ENCODE measurements around the gene LRRC58. TPM values are rescaled to one million over a fixed set of nuclear protein-coding genes. Genes with fewer than 3 reads are reported as not detected.
"Not testable (repeated sequence)": the region's sequence is repeated elsewhere in the genome, so short reads cannot be mapped to it uniquely, and the experiment has no call there.

The LRRC58 gene
- total RNA-seq, result 8.1 TPM
- long read RNA-seq, full-length matches to known transcripts, result 8 of 11 reads
- long read RNA-seq, partial matches to known transcripts, result 0 of 11 reads
- long read RNA-seq, other reads (novel, unspliced or antisense), result 3 of 11 reads

- DNase-seq (ENCODE audit: low spot score), result peak; percentile 93
- intact Hi-C loops (cut with DNase I), result loop anchor here (2.0 to 5.0 kb wide), 4 partner anchors 68 to 257 kb away; partner anchors contain the start of gene GSK3B
These were observed at the start of gene LRRC58 for GRCh38 chr3:120348991-120349854. Gene LRRC58, minus strand, starts transcription at chr3:120349354. Its CDS starts 111 bp downstream, at chr3:120349243.

- no peak for DNase-seq (ENCODE audit: low spot score)
- intact Hi-C loops (cut with DNase I), result no loop called here
These were observed 47.3 kb upstream of the LRRC58 start for GRCh38 chr3:120396469-120396868.

GRCh38 chr3:120394347-120394746 is 45.2 kb upstream of the LRRC58 start:
- intact Hi-C loops (cut with DNase I), result no loop called here
- DNase-seq (ENCODE audit: low spot score), result no peak

GRCh38 chr3:120393761-120394160 is 44.6 kb upstream of the LRRC58 start:
- no peak for DNase-seq (ENCODE audit: low spot score)
- intact Hi-C loops (cut with DNase I), result no loop called here

GRCh38 chr3:120393243-120393642 is 44.1 kb upstream of the LRRC58 start:
- intact Hi-C loops (cut with DNase I), result no loop called here
- DNase-seq (ENCODE audit: low spot score), result no peak

GRCh38 chr3:120382941-120383447 is 33.8 kb upstream of the LRRC58 start:
- intact Hi-C loops (cut with DNase I), result no loop called here
- DNase-seq (ENCODE audit: low spot score), result no peak

GRCh38 chr3:120381503-120381902 is 32.3 kb upstream of the LRRC58 start:
- no peak for DNase-seq (ENCODE audit: low spot score)
- intact Hi-C loops (cut with DNase I), result no loop called here

GRCh38 chr3:120377948-120378347 is 28.8 kb upstream of the LRRC58 start:
- intact Hi-C loops (cut with DNase I); DNase-seq (ENCODE audit: low spot score): not testable (repeated sequence)

- intact Hi-C loops (cut with DNase I), result no loop called here
These were observed 21.3 kb upstream of the LRRC58 start for GRCh38 chr3:120370463-120370862.

GRCh38 chr3:120369037-120369467 is 19.9 kb upstream of the LRRC58 start:
- intact Hi-C loops (cut with DNase I), result no loop called here

More at GRCh38 chr3:120370463-120370862, 21.3 kb upstream of the LRRC58 start:
- DNase-seq (ENCODE audit: low spot score), result no peak

GRCh38 chr3:120368172-120368571 is 19.0 kb upstream of the LRRC58 start:
- intact Hi-C loops (cut with DNase I), result no loop called here
- DNase-seq (ENCODE audit: low spot score), result no peak

More at GRCh38 chr3:120369037-120369467, 19.9 kb upstream of the LRRC58 start:
- no peak for DNase-seq (ENCODE audit: low spot score)

- intact Hi-C loops (cut with DNase I), result no loop called here
These were observed 15.7 kb upstream of the LRRC58 start for GRCh38 chr3:120364821-120365220.

GRCh38 chr3:120364101-120364500 is 14.9 kb upstream of the LRRC58 start:
- intact Hi-C loops (cut with DNase I), result no loop called here
- no peak for DNase-seq (ENCODE audit: low spot score)

More at GRCh38 chr3:120364821-120365220, 15.7 kb upstream of the LRRC58 start:
- DNase-seq (ENCODE audit: low spot score), result no peak

GRCh38 chr3:120357807-120358206 is 8.7 kb upstream of the LRRC58 start:
- intact Hi-C loops (cut with DNase I), result no loop called here
- DNase-seq (ENCODE audit: low spot score), result no peak

GRCh38 chr3:120355486-120355885 is 6.3 kb upstream of the LRRC58 start:
- intact Hi-C loops (cut with DNase I), result no loop called here

GRCh38 chr3:120353463-120353862 is 4.3 kb upstream of the LRRC58 start:
- no peak for DNase-seq (ENCODE audit: low spot score)
- intact Hi-C loops (cut with DNase I), result no loop called here

More at GRCh38 chr3:120355486-120355885, 6.3 kb upstream of the LRRC58 start:
- DNase-seq (ENCODE audit: low spot score), result no peak

- no peak for DNase-seq (ENCODE audit: low spot score)
- intact Hi-C loops (cut with DNase I), result no loop called here
These were observed 2.9 kb upstream of the LRRC58 start for GRCh38 chr3:120352017-120352416.

GRCh38 chr3:120350401-120350941 is 1.3 kb upstream of the LRRC58 start:
- DNase-seq (ENCODE audit: low spot score), result no peak
- intact Hi-C loops (cut with DNase I), result no loop called here

GRCh38 chr3:120349855-120350125 is 636 bp upstream of the LRRC58 start:
- intact Hi-C loops (cut with DNase I), result loop anchor here (2.0 to 5.0 kb wide), 4 partner anchors 68 to 257 kb away; partner anchors contain the start of gene GSK3B
- no peak for DNase-seq (ENCODE audit: low spot score)
